Measurements from ENCODE around the gene MBD5.

Gene MBD5

GRCh38 chr2:148509288-148509902 lies 488.5 kb downstream of the MBD5 start:
- TF ChIP-seq, protein P1, sequence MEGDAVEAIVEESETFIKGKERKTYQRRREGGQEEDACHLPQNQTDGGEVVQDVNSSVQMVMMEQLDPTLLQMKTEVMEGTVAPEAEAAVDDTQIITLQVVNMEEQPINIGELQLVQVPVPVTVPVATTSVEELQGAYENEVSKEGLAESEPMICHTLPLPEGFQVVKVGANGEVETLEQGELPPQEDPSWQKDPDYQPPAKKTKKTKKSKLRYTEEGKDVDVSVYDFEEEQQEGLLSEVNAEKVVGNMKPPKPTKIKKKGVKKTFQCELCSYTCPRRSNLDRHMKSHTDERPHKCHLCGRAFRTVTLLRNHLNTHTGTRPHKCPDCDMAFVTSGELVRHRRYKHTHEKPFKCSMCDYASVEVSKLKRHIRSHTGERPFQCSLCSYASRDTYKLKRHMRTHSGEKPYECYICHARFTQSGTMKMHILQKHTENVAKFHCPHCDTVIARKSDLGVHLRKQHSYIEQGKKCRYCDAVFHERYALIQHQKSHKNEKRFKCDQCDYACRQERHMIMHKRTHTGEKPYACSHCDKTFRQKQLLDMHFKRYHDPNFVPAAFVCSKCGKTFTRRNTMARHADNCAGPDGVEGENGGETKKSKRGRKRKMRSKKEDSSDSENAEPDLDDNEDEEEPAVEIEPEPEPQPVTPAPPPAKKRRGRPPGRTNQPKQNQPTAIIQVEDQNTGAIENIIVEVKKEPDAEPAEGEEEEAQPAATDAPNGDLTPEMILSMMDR (IDR thresholded peaks at IDR 0.05; ENCODE audit: low read depth, low read length, missing control alignments): peak; percentile 99
- Histone ChIP-seq H3K36me3 (replicated peaks) (no peaks in the 10 kb centered on the region), H3K27me3 (replicated peaks) (no peaks in the 10 kb centered on the region), H3K4me3 (ENCODE audit: low read depth, low read length) (peak overlapping the region; percentile 38), H3K27ac (no peak overlapping the region)
- in situ Hi-C loops (cut with HindIII; ENCODE audit: low pct_ligation_motif_present, low sequenced_read_pairs): no loop called here
- DNase-seq: peak; percentile 88

DNA sequence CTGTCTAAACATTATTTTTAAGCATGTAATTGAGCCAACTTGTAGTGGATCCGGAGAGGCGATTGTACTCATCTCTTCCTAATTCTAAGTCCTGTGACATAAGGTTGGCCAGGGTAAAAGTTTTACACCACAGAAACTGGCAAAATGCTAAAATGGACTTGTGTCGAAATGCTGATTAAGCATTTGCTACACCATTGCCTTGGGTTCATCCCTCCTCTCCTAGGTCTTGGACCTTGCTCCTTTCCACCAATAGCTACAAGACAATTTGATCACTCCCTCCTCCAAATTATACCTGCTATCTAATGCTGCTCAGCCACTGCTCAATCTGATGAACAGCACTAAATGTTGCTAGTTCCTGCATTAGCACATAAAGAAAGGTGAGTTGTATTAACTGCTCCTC lies 491.0 kb downstream of the MBD5 start:
- no peak for DNase-seq
- H3K36me3 ChIP-seq (replicated peaks): no peaks in the 10 kb centered on the region
- TF ChIP-seq, protein P1 (IDR thresholded peaks at IDR 0.05; ENCODE audit: low read depth, low read length, missing control alignments): no peak
- no peaks in the 10 kb centered on the region for H3K27me3 ChIP-seq (replicated peaks)
- in situ Hi-C loops (cut with HindIII; ENCODE audit: low pct_ligation_motif_present, low sequenced_read_pairs): no loop called here
- no peak overlapping the region for H3K4me3 ChIP-seq (ENCODE audit: low read depth, low read length)
- no peak overlapping the region for H3K27ac ChIP-seq

DNA sequence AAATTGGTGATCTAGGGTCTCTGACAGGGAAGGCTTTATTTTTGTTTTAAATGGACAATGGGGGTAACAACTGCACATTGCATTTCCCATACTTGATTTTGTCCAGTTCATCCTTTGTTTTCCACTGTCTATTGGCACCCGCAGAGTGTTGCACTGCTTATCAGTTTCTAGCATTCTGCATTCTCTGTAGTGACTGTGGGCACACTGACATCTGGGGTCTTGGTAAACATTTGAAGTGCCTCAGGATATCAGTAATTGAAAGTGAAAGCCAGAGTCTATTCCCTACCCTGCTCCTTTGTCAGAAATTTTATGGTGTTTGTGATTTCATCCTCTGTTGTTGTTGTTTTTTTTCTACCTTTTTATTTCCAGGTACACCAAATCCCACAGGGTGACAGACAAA lies 491.6 kb downstream of the MBD5 start:
- H3K27me3 ChIP-seq (replicated peaks): no peaks in the 10 kb centered on the region

DNA sequence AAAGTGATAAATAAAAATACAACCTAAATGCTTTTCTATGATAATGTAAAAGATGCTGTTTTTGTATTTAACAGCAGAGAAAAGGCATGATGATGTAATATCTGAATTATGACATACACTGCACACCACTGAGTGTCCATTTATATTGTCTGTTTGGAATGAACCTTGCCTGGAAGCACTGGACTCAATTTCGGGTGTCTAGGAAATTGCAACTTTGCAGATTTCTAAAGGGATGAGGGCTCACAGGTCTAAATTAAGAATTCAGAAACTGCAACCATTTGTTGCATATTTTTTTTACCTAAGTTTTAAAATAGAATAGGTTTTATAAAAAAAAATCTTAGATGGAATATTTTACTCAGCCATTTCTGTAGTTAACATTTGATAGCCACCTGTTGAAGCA lies 492.5 kb downstream of the MBD5 start:
- no peak overlapping the region for H3K27ac ChIP-seq
- in situ Hi-C loops (cut with HindIII; ENCODE audit: low pct_ligation_motif_present, low sequenced_read_pairs): no loop called here
- TF ChIP-seq, protein P1 (IDR thresholded peaks at IDR 0.05; ENCODE audit: low read depth, low read length, missing control alignments): no peak
- H3K36me3 ChIP-seq (replicated peaks): no peaks in the 10 kb centered on the region
- no peak overlapping the region for H3K4me3 ChIP-seq (ENCODE audit: low read depth, low read length)
- H3K27me3 ChIP-seq (replicated peaks): no peaks in the 10 kb centered on the region
- no peak for DNase-seq

More for the DNA sequence above, 491.6 kb downstream of the MBD5 start:
- Histone ChIP-seq H3K36me3 (replicated peaks) (no peaks in the 10 kb centered on the region), H3K27ac (no peak overlapping the region), H3K4me3 (ENCODE audit: low read depth, low read length) (no peak overlapping the region)
- TF ChIP-seq, protein P1 (IDR thresholded peaks at IDR 0.05; ENCODE audit: low read depth, low read length, missing control alignments): no peak
- in situ Hi-C loops (cut with HindIII; ENCODE audit: low pct_ligation_motif_present, low sequenced_read_pairs): no loop called here
- no peak for DNase-seq

GRCh38 chr2:148515120-148515519 lies 494.2 kb downstream of the MBD5 start:
- Histone ChIP-seq H3K27ac (no peak overlapping the region), H3K27me3 (replicated peaks) (no peaks in the 10 kb centered on the region), H3K36me3 (replicated peaks) (no peaks in the 10 kb centered on the region), H3K4me3 (ENCODE audit: low read depth, low read length) (no peak overlapping the region)
- in situ Hi-C loops (cut with HindIII; ENCODE audit: low pct_ligation_motif_present, low sequenced_read_pairs): no loop called here
- DNase-seq: no peak
- TF ChIP-seq, protein P1 (IDR thresholded peaks at IDR 0.05; ENCODE audit: low read depth, low read length, missing control alignments): no peak

- DNase-seq: no peak
These were observed 495.1 kb downstream of the MBD5 start for GRCh38 chr2:148515976-148516375.

More at GRCh38 chr2:148515976-148516375, 495.1 kb downstream of the MBD5 start:
- Histone ChIP-seq H3K36me3 (replicated peaks) (no peaks in the 10 kb centered on the region), H3K27me3 (replicated peaks) (no peaks in the 10 kb centered on the region), H3K27ac (no peak overlapping the region), H3K4me3 (ENCODE audit: low read depth, low read length) (no peak overlapping the region)
- TF ChIP-seq, protein P1 (IDR thresholded peaks at IDR 0.05; ENCODE audit: low read depth, low read length, missing control alignments): no peak
- in situ Hi-C loops (cut with HindIII; ENCODE audit: low pct_ligation_motif_present, low sequenced_read_pairs): no loop called here
